Body of pancreas (tissue), 4 donors: ENCODE measurements around the gene FRG2. TPM values are rescaled to one million over a fixed set of nuclear protein-coding genes. Genes with fewer than 3 reads are reported as not detected.
"Not testable (repeated sequence)": the region's sequence is repeated elsewhere in the genome, so short reads cannot be mapped to it uniquely, and the experiment has no call there.

Source experiments
- ATAC-seq: fragments of 150-250 bp; one replicate; pipeline ENCODE4 v1.9.1; 2016
- DNase-seq, 4 donors: peaks; one replicate each; pipeline ENCODE4 v3.0.0-alpha.2; 2019
- H3K27ac ChIP-seq, 4 donors: fragments of 200-600 bp; sonication (generic); 1 replicate in 3 of 4; 2 replicates in 1 of 4; pipeline versions ENCODE4 v1.5.1 to v1.6.1; 2016 to 2019; ENCODE audit warnings: mild to moderate bottlenecking in 1 of 4, mixed read lengths in 1 of 4, moderate library complexity in 1 of 4
- H3K27me3 ChIP-seq, 2 donors: fragments of 200-600 bp; sonication (generic); one replicate each; pipeline ENCODE4 v1.6.0; 2016; ENCODE audit warnings: mild to moderate bottlenecking in 1 of 2
- H3K36me3 ChIP-seq, 2 donors: fragments of 200-600 bp; sonication (generic); replicated peaks in 1 of 2; 2 replicates each; pipeline ENCODE4 v1.5.1; 2016; ENCODE audit warnings: low read depth in 2 of 2; ENCODE audit not compliant: insufficient read depth in 1 of 2
- H3K4me1 ChIP-seq: fragments of 200-600 bp; sonication (generic); one replicate; pipeline ENCODE4 v1.6.0; 2016
- H3K4me3 ChIP-seq, 2 donors: fragments of 200-600 bp; sonication (generic); 1 replicate in 1 of 2; 2 replicates in 1 of 2; pipeline ENCODE4 v1.5.1; 2016 to 2019
- H3K9me3 ChIP-seq, 3 donors: fragments of 200-600 bp; sonication (generic); 1 replicate in 2 of 3; 2 replicates in 1 of 3; pipeline ENCODE4 v1.5.1; 2016
- WGBS, 2 donors: methylation state at CpG; one replicate each; pipeline ENCODE4 v1.1.5; 2017; 5-methylcytosine and 5-hydroxymethylcytosine counted together
- intact Hi-C: fragments of 100-400 bp; cut with DNase I; formaldehyde crosslinking; loops from one replicate; pipeline ENCODE4 v1.15.1; 2023
- total RNA-seq, 2 donors: library from RNA; depleted of rRNA; stranded (reverse); fragments of >200 nt; gene quantifications; one replicate each; pipeline ENCODE4 v1.1.0, GENCODE V29; 2016

The FRG2 gene
- total RNA-seq, result not detected

GRCh38 chr4:190027156-190027555 is at the start of gene FRG2:
Gene FRG2 (minus strand): TSS chr4:190027256. CDS start chr4:190027204, 52 bp downstream.
- WGBS, 2 donors, result 0% methylated on average over 1 of the region's 10 CpGs; no CpG with 5 or more reads in 1 of the 2 donors
- H3K4me1 ChIP-seq, DNase-seq, H3K9me3 ChIP-seq, H3K36me3 ChIP-seq, intact Hi-C loops, H3K27me3 ChIP-seq, ATAC-seq, H3K27ac ChIP-seq, H3K4me3 ChIP-seq: not testable (repeated sequence)

- H3K36me3 ChIP-seq, H3K9me3 ChIP-seq, H3K27me3 ChIP-seq, H3K4me3 ChIP-seq, ATAC-seq, H3K27ac ChIP-seq, intact Hi-C loops, H3K4me1 ChIP-seq: not testable (repeated sequence)
- WGBS, 2 donors, result 40 to 88% methylated on average over 45 of the region's 45 CpGs
- DNase-seq, result peak in 1 of 4 donors; percentile 36
These were observed 41.3 kb upstream of the FRG2 start for GRCh38 chr4:190068351-190068750.

GRCh38 chr4:190064805-190065204 is 37.7 kb upstream of the FRG2 start:
- intact Hi-C loops, H3K4me1 ChIP-seq, H3K9me3 ChIP-seq, H3K27me3 ChIP-seq, H3K4me3 ChIP-seq, DNase-seq, H3K36me3 ChIP-seq, H3K27ac ChIP-seq, ATAC-seq: not testable (repeated sequence)
- WGBS, 2 donors, result 15 to 27% methylated on average over 3 of the region's 3 CpGs

- DNase-seq, H3K9me3 ChIP-seq, intact Hi-C loops, H3K27me3 ChIP-seq, H3K4me3 ChIP-seq, ATAC-seq, H3K27ac ChIP-seq, H3K36me3 ChIP-seq, H3K4me1 ChIP-seq: not testable (repeated sequence)
- WGBS, 2 donors, result 19 to 27% methylated on average over 2 of the region's 2 CpGs
These were observed 37.3 kb upstream of the FRG2 start, which contains the start of gene DBET for GRCh38 chr4:190064342-190064741. Gene DBET (plus strand): TSS chr4:190064502.

- H3K9me3 ChIP-seq, H3K36me3 ChIP-seq, H3K4me3 ChIP-seq, DNase-seq, intact Hi-C loops, H3K4me1 ChIP-seq, ATAC-seq, H3K27me3 ChIP-seq, H3K27ac ChIP-seq: not testable (repeated sequence)
- WGBS, 2 donors, result 68 to 72% methylated on average over 2 to 3 of the region's 4 CpGs
These were observed 31.9 kb upstream of the FRG2 start for GRCh38 chr4:190058997-190059396.

- ATAC-seq, DNase-seq, H3K4me3 ChIP-seq, H3K36me3 ChIP-seq, intact Hi-C loops, H3K4me1 ChIP-seq, H3K27ac ChIP-seq, H3K27me3 ChIP-seq, H3K9me3 ChIP-seq: not testable (repeated sequence)
- WGBS, 2 donors, result 58% methylated on average over 8 of the region's 28 CpGs; no CpG with 5 or more reads in 1 of the 2 donors
These were observed 22.6 kb upstream of the FRG2 start for GRCh38 chr4:190049378-190050239.

- H3K4me3 ChIP-seq, H3K9me3 ChIP-seq, DNase-seq, intact Hi-C loops, H3K27me3 ChIP-seq, H3K27ac ChIP-seq, H3K36me3 ChIP-seq, ATAC-seq, H3K4me1 ChIP-seq: not testable (repeated sequence)
- 0% methylated on average over 1 of the region's 12 CpGs for WGBS, 2 donors
These were observed 20.6 kb upstream of the FRG2 start for GRCh38 chr4:190047627-190048026.

- H3K4me1 ChIP-seq, H3K4me3 ChIP-seq, H3K27me3 ChIP-seq, H3K27ac ChIP-seq, ATAC-seq, intact Hi-C loops, H3K36me3 ChIP-seq, DNase-seq, H3K9me3 ChIP-seq: not testable (repeated sequence)
- WGBS, 2 donors, result 20 to 44% methylated on average over 17 to 30 of the region's 40 CpGs
These were observed 13.8 kb upstream of the FRG2 start for GRCh38 chr4:190040873-190041272.
